Prostate gland (tissue), 2 donors: ENCODE results near the gene FMO4. TPM values are rescaled to one million over a fixed set of nuclear protein-coding genes. Genes with fewer than 3 reads are reported as not detected.
"Not testable (repeated sequence)": the region's sequence is repeated elsewhere in the genome, so short reads cannot be mapped to it uniquely, and the experiment has no call there.

ENCODE experiments used
- DNase-seq: peaks from one replicate; pipeline ENCODE4 v3.0.0-alpha.2; 2019; ENCODE audit warnings: low spot score
- H3K27ac ChIP-seq, 2 donors: fragments of 200-600 bp; sonication (generic); 2 replicates each; pipeline ENCODE4 v1.5.1; 2017 to 2019
- H3K27me3 ChIP-seq: fragments of 200-600 bp; sonication (generic); replicated peaks from 2 replicates; pipeline ENCODE4 v1.5.1; 2019; ENCODE audit not compliant: insufficient read depth
- H3K36me3 ChIP-seq, 2 donors: fragments of 200-600 bp; sonication (generic); 1 replicate in 1 of 2; 2 replicates in 1 of 2; pipeline versions ENCODE4 v1.5.1 to v1.8.1; 2017 to 2019
- H3K4me1 ChIP-seq: fragments of 200-600 bp; sonication (generic); replicated peaks from 2 replicates; pipeline ENCODE4 v1.5.1; 2019
- H3K4me3 ChIP-seq, 2 donors: fragments of 200-600 bp; sonication (generic); 2 replicates each; pipeline ENCODE4 v1.5.1; 2017 to 2019
- H3K9me3 ChIP-seq: fragments of 200-600 bp; sonication (generic); 2 replicates; pipeline ENCODE4 v1.5.1; 2017
- CTCF ChIP-seq, 4 experiments: fragments of 200-600 bp in 2 of 4; fragments of 450-650 bp in 2 of 4; sonication (generic) in 2 of 4; IDR thresholded peaks; 1 replicate in 3 of 4; 2 replicates in 1 of 4; pipeline ENCODE4 v1.5.1; 2016 to 2019; ENCODE audit warnings: antibody characterized with exemption in 4 of 4, mild to moderate bottlenecking in 2 of 4, moderate library complexity in 2 of 4
- POLR2A ChIP-seq: fragments of 450-650 bp; IDR thresholded peaks from one replicate; pipeline ENCODE4 v1.6.1; 2016; ENCODE audit warnings: antibody characterized with exemption, mild to moderate bottlenecking
- POLR2AphosphoS5 ChIP-seq: sonication (generic); formaldehyde crosslinking; IDR thresholded peaks from one replicate; pipeline ENCODE4 v1.6.1; 2017; ENCODE audit warnings: antibody characterized with exemption
- WGBS: methylation state at CpG from one replicate; pipeline ENCODE4 v1.1.5; 2018; 5-methylcytosine and 5-hydroxymethylcytosine counted together
- intact Hi-C: fragments of 100-400 bp; cut with DNase I; formaldehyde crosslinking; loops from one replicate; pipeline ENCODE4 v1.14.2; 2022
- total RNA-seq, 2 donors: library from RNA; depleted of rRNA; stranded (reverse); fragments of >200 nt; gene quantifications; one replicate each; pipeline ENCODE4 v1.1.0, GENCODE V29; 2016

The FMO4 gene
- total RNA-seq, 2 donors from 2014 or later = 6.7 to 7.1 TPM

- Histone ChIP-seq H3K36me3 (no peaks in the 10 kb centered on the region), H3K4me3 (no peak overlapping the region), H3K27ac (no peak overlapping the region), H3K4me1 (no peaks in the 10 kb centered on the region), H3K27me3 (no peaks in the 10 kb centered on the region), H3K9me3 (no peaks in the 10 kb centered on the region)
- DNase-seq = no peak
- WGBS = 89% methylated on average over 6 of the region's 6 CpGs
- no peak for TF ChIP-seq POLR2A
- no peak for TF ChIP-seq POLR2AphosphoS5
- no peak for TF ChIP-seq CTCF (IDR thresholded peaks at IDR 0.05)
- intact Hi-C loops = no loop called here
Measured at GRCh38 chr1:171366085-171366484, 52.1 kb downstream of the FMO4 start.

DNA sequence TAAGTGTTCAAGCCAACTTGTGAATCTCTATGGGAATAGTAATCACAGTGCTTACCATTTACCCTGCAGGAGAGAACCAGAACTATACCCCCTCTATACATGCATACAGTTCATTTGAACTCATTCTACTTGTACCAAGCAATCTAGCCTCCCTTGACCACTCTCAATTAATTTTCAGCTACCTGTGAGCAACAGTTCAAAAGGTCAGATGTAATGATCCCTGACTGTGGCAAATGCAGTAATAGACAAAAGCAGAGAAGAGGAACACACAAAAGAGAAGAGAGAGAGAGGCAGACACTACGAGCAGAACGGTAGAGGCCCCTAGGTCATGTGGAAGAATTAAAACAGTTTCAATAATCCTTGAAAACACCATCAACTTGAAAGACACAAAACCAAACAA lies 52.8 kb downstream of the FMO4 start:
- intact Hi-C loops = no loop called here
- WGBS = 57% methylated on average over 2 of the region's 2 CpGs

GRCh38 chr1:171367436-171367835 lies 53.5 kb downstream of the FMO4 start:
- no peak overlapping the region for H3K4me3 ChIP-seq
- TF ChIP-seq POLR2A = no peak
- no peak for TF ChIP-seq CTCF (IDR thresholded peaks at IDR 0.05)
- TF ChIP-seq POLR2AphosphoS5 = no peak
- intact Hi-C loops = no loop called here
- WGBS = 81% methylated on average over 1 of the region's 1 CpG
- DNase-seq = no peak
- no peaks in the 10 kb centered on the region for H3K4me1 ChIP-seq
- H3K36me3 ChIP-seq = no peaks in the 10 kb centered on the region
- H3K27me3 ChIP-seq = no peaks in the 10 kb centered on the region
- no peaks in the 10 kb centered on the region for H3K9me3 ChIP-seq
- no peak overlapping the region for H3K27ac ChIP-seq

More for the DNA sequence above, 52.8 kb downstream of the FMO4 start:
- TF ChIP-seq POLR2A (no peak), CTCF (IDR thresholded peaks at IDR 0.05) (no peak), POLR2AphosphoS5 (no peak)
- Histone ChIP-seq H3K9me3 (no peaks in the 10 kb centered on the region), H3K27me3 (no peaks in the 10 kb centered on the region), H3K4me3 (no peak overlapping the region), H3K4me1 (no peaks in the 10 kb centered on the region), H3K27ac (no peak overlapping the region), H3K36me3 (no peaks in the 10 kb centered on the region)
- DNase-seq = no peak

- 64% methylated on average over 6 of the region's 6 CpGs for WGBS
- intact Hi-C loops = no loop called here
- no peak for DNase-seq
- H3K9me3 ChIP-seq = no peaks in the 10 kb centered on the region
- no peaks in the 10 kb centered on the region for H3K27me3 ChIP-seq
- no peaks in the 10 kb centered on the region for H3K4me1 ChIP-seq
- TF ChIP-seq POLR2A = no peak
- TF ChIP-seq CTCF (IDR thresholded peaks at IDR 0.05) = no peak
- peak; percentile 47 for TF ChIP-seq POLR2AphosphoS5
- H3K27ac ChIP-seq = no peak overlapping the region
- H3K4me3 ChIP-seq = no peak overlapping the region
- H3K36me3 ChIP-seq = no peaks in the 10 kb centered on the region
Measured at GRCh38 chr1:171372418-171373084, 58.6 kb downstream of the FMO4 start.

- H3K4me1 ChIP-seq, DNase-seq, intact Hi-C loops, H3K4me3 ChIP-seq, H3K36me3 ChIP-seq, H3K9me3 ChIP-seq, H3K27me3 ChIP-seq, H3K27ac ChIP-seq: not testable (repeated sequence)
- 74% methylated on average over 30 of the region's 32 CpGs for WGBS
Measured at GRCh38 chr1:171373357-171374122, 59.6 kb downstream of the FMO4 start.
